IgD-negative memory B cell (primary cell): ENCODE measurements around the gene CRYBG1. TPM values are rescaled to one million over a fixed set of nuclear protein-coding genes. Genes with fewer than 3 reads are reported as not detected.
A peak's percentile ranks its signal among the peaks of the same experiment; 100 is the strongest.
"Not testable (repeated sequence)": the region's sequence is repeated elsewhere in the genome, so short reads cannot be mapped to it uniquely, and the experiment has no call there.

Experiments used
- H3K27ac Mint-ChIP-seq, 3 donors: one replicate each; pipeline ENCODE4 v1.8.0; 2020 to 2022; ENCODE audit warnings: mild to moderate bottlenecking in 3 of 3, mixed read lengths in 3 of 3, moderate library complexity in 1 of 3
- H3K27me3 Mint-ChIP-seq: one replicate; pipeline ENCODE4 v1.8.0; 2021; ENCODE audit warnings: mixed read lengths
- H3K36me3 Mint-ChIP-seq: one replicate; pipeline ENCODE4 v1.8.0; 2020; ENCODE audit warnings: mild to moderate bottlenecking, mixed read lengths
- H3K4me1 Mint-ChIP-seq, 3 donors: one replicate each; pipeline ENCODE4 v1.8.0; 2020 to 2022; ENCODE audit warnings: mixed read lengths in 3 of 3, mild to moderate bottlenecking in 1 of 3
- H3K4me3 Mint-ChIP-seq, 4 donors: one replicate each; pipeline ENCODE4 v1.8.0; 2020 to 2022; ENCODE audit warnings: mild to moderate bottlenecking in 4 of 4, mixed read lengths in 4 of 4, moderate library complexity in 3 of 4
- H3K9me3 Mint-ChIP-seq, 3 donors: one replicate each; pipeline ENCODE4 v1.8.0; 2020 to 2021; ENCODE audit warnings: mixed read lengths in 3 of 3, mild to moderate bottlenecking in 1 of 3
- polyA plus RNA-seq: library from polyadenylated mRNA; unstranded; fragments of 300-500 nt; fragmentation: Illumina TruSeq; gene quantifications from one replicate; pipeline ENCODE4 v1.2.3, GENCODE V29; 2021

CRYBG1 gene
- polyA plus RNA-seq, 1 donor from 2014 or later, result 18.1 TPM

DNA sequence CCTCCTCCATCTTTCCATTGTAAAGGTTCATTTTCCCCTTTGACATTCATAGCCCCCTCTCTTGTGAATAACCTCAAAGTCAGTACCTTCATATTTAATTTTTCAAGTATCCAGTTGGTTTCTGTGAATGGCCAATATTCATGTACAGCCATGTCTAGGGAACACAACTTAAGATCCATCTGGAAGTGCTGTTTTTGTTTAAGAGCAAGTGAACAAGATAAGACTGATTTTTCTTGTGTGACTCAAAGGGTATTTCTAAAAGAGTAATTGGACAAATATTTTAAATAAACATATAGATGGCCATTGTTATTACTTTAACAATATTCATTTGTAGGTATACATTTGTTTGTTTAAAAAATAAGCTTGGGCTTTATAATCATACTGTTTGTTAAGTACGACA, 175.8 kb downstream of the CRYBG1 start:
- Mint-ChIP-seq H3K4me3 (no peak overlapping the region), H3K27ac (peak overlapping the region in 2 of 3 donors; percentile 63 to 76), H3K9me3 (no peaks in the 10 kb centered on the region), H3K27me3 (no peaks in the 10 kb centered on the region), H3K36me3 (peaks cover 10% of the 10 kb centered on the region), H3K4me1 (peaks cover 52 to 69% (median 59%) of the 10 kb centered on the region in 3 donors)

DNA sequence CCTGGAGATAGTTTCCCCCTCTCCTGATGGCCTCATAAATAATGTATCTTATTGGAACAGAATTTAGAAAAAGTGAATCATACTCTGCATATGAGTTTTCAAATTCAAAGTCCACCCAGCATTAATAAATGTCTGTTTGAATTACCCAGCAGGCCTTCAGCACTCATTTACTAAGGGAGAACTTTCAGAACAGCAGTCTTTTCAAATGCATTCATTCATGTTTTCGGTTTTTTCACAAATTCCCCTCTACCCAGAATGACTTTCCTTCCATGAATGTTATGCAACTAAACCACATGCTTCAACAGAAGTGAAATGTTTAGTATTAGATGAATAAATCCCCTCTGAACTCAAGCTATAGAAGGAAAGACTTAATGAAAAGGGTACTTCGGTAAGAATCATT, 176.3 kb downstream of the CRYBG1 start:
- Mint-ChIP-seq H3K4me1 (peaks cover 52 to 69% (median 56%) of the 10 kb centered on the region in 3 donors), H3K4me3 (peak overlapping the region in 3 of 4 donors; percentile 13 to 66 (median 57)), H3K27ac (peak overlapping the region; percentile 63 to 95 (median 85)), H3K27me3 (no peaks in the 10 kb centered on the region), H3K9me3 (no peaks in the 10 kb centered on the region), H3K36me3 (peaks cover 10% of the 10 kb centered on the region)

DNA sequence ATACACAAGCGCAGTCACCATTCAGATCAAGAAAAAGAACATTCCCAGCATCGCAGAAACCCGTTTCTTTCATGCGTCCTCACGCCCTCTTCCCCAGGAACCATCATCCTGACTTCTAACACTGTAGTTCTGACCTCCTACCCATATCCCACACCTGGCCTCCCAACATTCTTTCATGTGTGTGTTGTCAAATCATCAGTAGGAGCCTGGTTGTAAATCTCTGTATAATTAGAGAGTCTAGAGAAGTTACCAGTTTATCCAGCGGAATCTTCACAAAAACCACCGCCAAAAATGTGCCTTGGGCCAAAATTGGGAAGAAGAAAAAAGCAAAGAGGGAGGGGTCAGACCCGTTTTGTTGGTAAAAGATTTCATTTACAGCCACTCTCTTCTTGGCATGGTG, 177.1 kb downstream of the CRYBG1 start:
- Mint-ChIP-seq H3K9me3 (no peaks in the 10 kb centered on the region), H3K27ac (peak overlapping the region; percentile 63 to 95 (median 85)), H3K4me1 (peaks cover 47 to 63% (median 52%) of the 10 kb centered on the region in 3 donors), H3K4me3 (peak overlapping the region in 3 of 4 donors; percentile 57 to 89 (median 88)), H3K27me3 (no peaks in the 10 kb centered on the region), H3K36me3 (peaks cover 10% of the 10 kb centered on the region)

DNA sequence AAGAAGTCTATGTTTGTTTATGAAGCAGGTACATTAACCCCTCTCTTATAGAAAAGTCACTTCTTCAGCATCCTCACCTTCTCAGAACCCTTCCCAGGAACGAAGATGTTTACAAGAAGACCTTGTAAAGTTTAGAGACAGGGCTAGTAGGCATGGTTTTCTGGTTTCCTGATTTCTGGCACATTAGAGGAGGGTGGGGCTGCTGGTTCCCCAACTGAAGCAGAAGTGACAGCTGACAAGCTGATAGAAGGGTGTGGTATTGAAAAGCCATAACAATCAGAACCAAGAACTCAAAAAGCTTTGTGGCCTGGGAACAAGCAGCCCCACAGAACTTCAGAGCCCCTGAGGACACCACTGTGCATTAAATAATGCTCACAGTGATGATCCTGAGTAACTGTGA, 177.6 kb downstream of the CRYBG1 start:
- no peaks in the 10 kb centered on the region for H3K27me3 Mint-ChIP-seq
- peak overlapping the region in 3 of 4 donors; percentile 27 to 89 (median 88) for H3K4me3 Mint-ChIP-seq
- H3K9me3 Mint-ChIP-seq, result no peaks in the 10 kb centered on the region
- peaks cover 47 to 58% (median 49%) of the 10 kb centered on the region in 3 donors for H3K4me1 Mint-ChIP-seq
- H3K36me3 Mint-ChIP-seq, result peaks cover 10% of the 10 kb centered on the region
- peak overlapping the region; percentile 63 to 95 (median 85) for H3K27ac Mint-ChIP-seq

DNA sequence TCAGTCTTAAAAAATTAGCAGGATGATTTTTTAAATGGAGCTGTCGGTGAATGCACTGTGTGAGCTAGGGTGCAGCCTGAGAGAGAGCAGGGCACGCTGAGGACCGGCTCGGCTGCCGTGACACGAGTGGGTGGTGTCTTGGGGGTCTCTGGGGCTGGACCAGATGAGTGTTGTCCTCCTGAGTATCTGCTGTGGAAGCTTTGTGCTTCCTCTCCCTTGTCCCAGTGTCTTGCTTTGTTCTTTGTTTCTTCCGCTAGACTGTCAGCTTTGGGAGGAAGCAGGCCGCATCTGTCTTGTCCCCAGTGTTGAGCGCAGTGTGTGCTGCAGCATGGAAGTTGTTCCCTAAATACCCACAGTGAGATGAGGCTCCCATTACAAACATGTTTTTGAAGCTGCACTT, 179.4 kb downstream of the CRYBG1 start:
- Mint-ChIP-seq H3K27ac (peak overlapping the region; percentile 29 to 73 (median 68)), H3K4me3 (peak overlapping the region in 1 of 4 donors; percentile 83), H3K4me1 (peaks cover 37 to 43% (median 40%) of the 10 kb centered on the region in 3 donors), H3K27me3 (no peaks in the 10 kb centered on the region), H3K36me3 (peaks cover 19% of the 10 kb centered on the region), H3K9me3 (no peaks in the 10 kb centered on the region)

DNA sequence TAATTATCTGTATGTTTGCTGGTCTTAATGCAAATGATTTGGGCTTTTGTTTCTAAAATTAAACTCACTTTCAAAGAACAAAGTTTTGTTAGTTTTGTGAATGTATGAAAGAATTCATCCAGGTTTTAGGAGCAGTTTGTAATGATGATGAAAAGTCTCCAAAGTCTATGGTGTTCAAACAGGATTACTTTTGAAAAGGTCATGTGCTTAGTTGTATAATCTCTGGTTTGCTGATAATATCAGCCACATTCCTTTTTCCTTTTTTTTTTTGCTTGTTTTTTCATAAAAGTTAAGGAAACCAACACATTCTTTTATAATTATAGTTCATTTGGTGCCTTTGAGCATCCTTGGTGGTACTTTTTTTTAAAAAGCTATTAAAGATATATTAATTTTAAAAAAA, 179.9 kb downstream of the CRYBG1 start:
- H3K27ac Mint-ChIP-seq, result peak overlapping the region in 2 of 3 donors; percentile 29 to 73
- H3K9me3 Mint-ChIP-seq, result no peaks in the 10 kb centered on the region
- no peaks in the 10 kb centered on the region for H3K27me3 Mint-ChIP-seq
- peaks cover 37 to 43% (median 38%) of the 10 kb centered on the region in 3 donors for H3K4me1 Mint-ChIP-seq
- H3K4me3 Mint-ChIP-seq, result peak overlapping the region in 1 of 4 donors; percentile 83
- peaks cover 20% of the 10 kb centered on the region for H3K36me3 Mint-ChIP-seq

DNA sequence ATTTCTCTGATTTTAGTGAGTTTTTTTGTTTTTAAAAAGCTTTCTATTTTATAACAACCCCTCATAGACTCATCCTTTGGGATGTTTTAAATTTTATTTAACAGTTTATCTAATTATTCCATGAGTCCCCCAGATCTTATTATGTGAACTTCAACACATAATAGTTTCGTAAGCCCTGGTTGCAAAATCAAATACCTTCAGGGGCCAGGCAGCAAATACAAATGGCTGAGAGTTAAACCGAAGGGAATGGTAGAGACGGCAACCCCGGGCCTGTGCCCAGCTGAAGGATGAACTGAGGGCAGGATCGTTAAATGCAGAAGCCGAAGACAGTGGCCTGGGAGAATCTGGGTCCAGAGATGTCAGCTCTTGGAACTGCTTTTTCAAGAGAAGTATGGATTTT, 180.4 kb downstream of the CRYBG1 start:
- Mint-ChIP-seq H3K9me3 (no peaks in the 10 kb centered on the region), H3K36me3 (peaks cover 21% of the 10 kb centered on the region), H3K4me3 (no peak overlapping the region), H3K27me3 (no peaks in the 10 kb centered on the region), H3K4me1 (peaks cover 38 to 43% (median 42%) of the 10 kb centered on the region in 3 donors), H3K27ac (no peak overlapping the region)

DNA sequence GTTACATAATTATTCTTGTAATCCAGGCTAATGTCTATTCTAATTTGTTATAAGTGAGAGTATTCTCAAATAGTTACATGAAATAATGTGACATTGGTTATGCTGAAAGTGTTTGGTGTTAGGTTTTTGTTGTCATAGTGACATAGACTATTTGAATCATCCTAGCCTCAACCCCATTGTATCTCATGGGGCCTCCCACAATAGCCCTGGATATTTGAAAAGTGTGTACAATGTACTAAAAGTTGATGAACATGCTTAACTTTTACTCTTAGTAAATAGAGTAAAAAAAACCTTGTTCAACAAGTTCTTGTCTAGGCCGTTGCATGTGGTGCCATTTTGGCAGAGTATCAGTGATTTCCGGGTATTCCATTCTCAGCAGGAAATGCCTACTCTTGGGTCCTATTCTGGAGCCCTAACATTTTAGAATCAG, 185.8 kb downstream of the CRYBG1 start:
- Mint-ChIP-seq H3K4me1 (peaks cover 27 to 30% (median 27%) of the 10 kb centered on the region in 3 donors), H3K36me3 (peaks cover 22% of the 10 kb centered on the region), H3K9me3 (no peaks in the 10 kb centered on the region), H3K27me3 (no peaks in the 10 kb centered on the region), H3K27ac (peak overlapping the region; percentile 88 to 99 (median 93)), H3K4me3 (peak overlapping the region in 3 of 4 donors; percentile 70 to 91 (median 78))

DNA sequence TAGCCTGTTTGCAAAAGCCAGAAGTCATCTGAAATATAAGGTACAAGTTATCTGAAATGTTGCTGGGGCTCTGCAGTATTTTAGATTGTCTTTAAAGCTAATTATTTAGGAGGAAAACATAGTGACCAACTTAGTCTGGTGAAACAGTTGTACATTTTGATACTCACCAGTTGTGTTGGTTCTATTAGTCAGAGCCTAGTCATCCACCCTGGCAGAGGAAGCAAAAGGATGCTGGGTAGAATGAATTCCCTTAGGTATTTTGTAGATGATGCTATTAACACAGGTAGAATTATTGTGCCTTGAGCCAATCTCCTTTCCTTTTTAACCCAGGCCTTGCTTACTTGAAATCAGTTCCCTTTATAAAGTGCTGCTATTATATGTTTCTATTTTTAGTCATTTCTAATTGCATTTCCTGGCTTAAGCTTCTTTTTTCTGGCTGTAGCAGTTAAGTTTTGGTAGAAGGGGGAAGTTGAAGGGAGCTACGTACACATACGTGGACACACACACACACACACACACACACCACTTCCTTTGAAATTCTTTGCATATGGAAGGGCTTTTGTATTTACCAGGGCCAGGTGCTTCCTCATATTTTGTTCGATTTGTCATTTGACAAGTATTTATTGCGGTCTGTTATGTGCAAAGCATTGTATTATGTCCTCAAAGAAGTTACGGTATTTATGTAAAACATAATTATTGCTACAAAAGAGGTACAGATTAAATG, 186.3 kb downstream of the CRYBG1 start:
- Mint-ChIP-seq H3K4me3 (peak overlapping the region; percentile 38 to 91 (median 78)), H3K27ac (peak overlapping the region; percentile 88 to 99 (median 93)), H3K9me3 (no peaks in the 10 kb centered on the region)

DNA sequence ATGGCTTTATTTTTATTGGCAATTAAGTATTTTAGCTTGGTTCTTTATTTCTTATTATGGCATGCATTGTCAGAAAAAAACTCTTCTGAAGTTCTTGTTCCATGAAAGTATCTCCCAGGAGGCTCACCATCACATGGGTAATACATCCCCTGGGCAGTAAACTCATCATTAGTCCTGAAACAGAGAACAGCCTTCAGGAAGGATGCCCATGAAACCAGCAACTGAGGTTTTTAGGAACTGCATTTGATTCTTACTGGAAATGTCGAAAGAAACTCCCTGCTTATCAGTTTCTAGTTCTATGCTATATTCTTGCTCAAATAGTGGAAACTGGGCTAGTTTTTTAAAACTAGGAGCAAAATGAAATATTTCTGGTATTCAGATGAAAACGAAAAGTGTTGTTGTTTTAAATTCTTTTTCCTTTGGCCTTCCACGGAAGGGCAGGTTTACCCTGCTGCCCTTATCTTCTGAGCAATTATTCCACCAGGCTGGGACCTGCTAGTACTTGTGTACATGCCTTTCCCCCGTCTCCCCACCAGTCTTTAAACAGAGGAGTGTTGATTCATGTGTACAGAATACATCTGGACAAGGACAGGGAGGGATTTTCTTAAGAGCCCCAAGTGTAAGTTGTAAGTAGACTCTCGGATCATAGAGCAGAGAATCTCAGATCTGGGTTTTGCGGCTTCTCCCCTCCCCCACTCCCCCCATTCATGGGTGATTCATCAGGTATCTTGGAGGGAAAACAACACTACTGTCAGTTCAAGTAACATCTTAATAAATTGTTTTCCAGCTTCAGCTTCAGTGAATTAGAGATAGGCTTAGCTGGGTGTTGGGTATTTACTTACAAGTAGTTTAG, 187.3 kb downstream of the CRYBG1 start:
- Mint-ChIP-seq H3K4me3 (peak overlapping the region in 2 of 4 donors; percentile 70 to 74), H3K4me1 (peaks cover 32 to 34% (median 32%) of the 10 kb centered on the region in 3 donors), H3K27ac (peak overlapping the region; percentile 88 to 99 (median 93)), H3K27me3 (no peaks in the 10 kb centered on the region), H3K36me3 (peaks cover 25% of the 10 kb centered on the region), H3K9me3 (no peaks in the 10 kb centered on the region)

More for the DNA sequence above, 186.3 kb downstream of the CRYBG1 start:
- Mint-ChIP-seq H3K4me1 (peaks cover 30 to 31% (median 30%) of the 10 kb centered on the region in 3 donors), H3K36me3 (peaks cover 25% of the 10 kb centered on the region), H3K27me3 (no peaks in the 10 kb centered on the region)

DNA sequence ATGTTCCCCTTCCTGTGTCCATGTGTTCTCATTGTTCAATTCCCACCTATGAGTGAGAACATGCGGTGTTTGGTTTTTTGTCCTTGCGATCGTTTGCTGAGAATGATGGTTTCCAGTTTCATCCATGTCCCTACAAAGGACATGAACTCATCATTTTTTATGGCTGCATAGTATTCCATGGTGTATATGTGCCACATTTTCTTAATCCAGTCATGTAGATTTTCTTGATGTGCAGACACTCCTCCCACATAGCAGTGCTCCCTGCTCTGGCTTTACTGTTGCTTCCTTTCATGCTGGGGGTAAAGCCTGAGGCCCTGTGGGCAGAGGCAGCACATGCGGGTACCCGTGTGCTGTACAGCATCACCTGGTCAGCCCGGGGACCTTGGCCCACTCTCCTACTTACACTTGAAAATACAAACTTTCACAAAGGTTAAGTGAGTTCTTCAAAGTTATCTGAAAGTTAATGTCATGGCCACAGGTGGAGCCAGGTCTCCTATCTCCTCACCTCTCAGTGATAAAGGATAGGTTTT, 188.5 kb downstream of the CRYBG1 start:
- Mint-ChIP-seq H3K4me3 (peak overlapping the region in 1 of 4 donors; percentile 39), H3K27ac (peak overlapping the region in 2 of 3 donors; percentile 85 to 93), H3K4me1 (peaks cover 31 to 36% (median 34%) of the 10 kb centered on the region in 3 donors), H3K36me3 (peaks cover 25% of the 10 kb centered on the region)
- not testable (repeated sequence) for H3K27me3 Mint-ChIP-seq, H3K9me3 Mint-ChIP-seq

DNA sequence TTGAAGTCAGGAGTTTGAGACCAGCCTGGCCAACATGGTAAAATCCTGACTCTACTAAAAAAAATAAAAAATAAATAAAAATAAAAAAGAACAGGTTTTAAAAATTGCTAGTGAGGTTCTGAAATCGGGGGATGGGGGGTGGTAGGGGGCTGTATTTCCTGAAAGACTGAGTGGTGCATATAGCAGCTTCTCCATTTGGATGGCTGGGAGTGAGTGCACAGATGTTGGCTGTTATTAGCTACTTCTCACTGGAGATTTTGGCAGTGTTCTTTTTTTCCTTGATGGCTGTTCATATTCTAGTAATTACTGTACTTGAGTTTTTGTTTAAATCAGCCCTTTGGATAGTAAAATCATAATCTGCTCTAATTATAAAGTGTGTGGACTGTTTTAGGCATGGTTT, 189.0 kb downstream of the CRYBG1 start:
- Mint-ChIP-seq H3K4me1 (peaks cover 29 to 36% (median 34%) of the 10 kb centered on the region in 3 donors), H3K36me3 (peaks cover 21% of the 10 kb centered on the region), H3K27ac (peak overlapping the region; percentile 76 to 93 (median 85)), H3K27me3 (no peaks in the 10 kb centered on the region), H3K4me3 (peak overlapping the region in 1 of 4 donors; percentile 70), H3K9me3 (no peaks in the 10 kb centered on the region)

DNA sequence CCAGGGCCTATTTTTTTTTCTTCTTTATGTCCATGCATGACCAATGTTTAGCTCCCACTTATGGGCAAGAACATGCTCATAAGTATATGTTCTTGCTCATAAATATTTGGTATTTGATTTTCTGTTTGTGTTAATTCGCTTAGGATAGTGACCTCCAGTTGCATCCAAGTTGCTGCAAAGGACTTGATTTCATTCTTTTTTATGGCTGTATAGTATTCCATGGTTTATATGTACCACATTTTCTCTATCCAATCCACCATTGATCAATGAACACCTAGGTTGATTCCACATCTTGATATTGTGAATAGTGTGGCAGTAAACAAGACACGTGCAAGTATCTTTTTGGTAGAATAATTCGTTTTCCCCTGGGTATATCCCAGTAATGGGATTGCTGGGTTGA, 190.6 kb downstream of the CRYBG1 start:
- Mint-ChIP-seq H3K4me3 (no peak overlapping the region), H3K27me3 (no peaks in the 10 kb centered on the region), H3K27ac (peak overlapping the region in 1 of 3 donors; percentile 68), H3K36me3 (peaks cover 12% of the 10 kb centered on the region), H3K4me1 (peaks cover 24 to 30% (median 27%) of the 10 kb centered on the region in 3 donors), H3K9me3 (no peaks in the 10 kb centered on the region)

DNA sequence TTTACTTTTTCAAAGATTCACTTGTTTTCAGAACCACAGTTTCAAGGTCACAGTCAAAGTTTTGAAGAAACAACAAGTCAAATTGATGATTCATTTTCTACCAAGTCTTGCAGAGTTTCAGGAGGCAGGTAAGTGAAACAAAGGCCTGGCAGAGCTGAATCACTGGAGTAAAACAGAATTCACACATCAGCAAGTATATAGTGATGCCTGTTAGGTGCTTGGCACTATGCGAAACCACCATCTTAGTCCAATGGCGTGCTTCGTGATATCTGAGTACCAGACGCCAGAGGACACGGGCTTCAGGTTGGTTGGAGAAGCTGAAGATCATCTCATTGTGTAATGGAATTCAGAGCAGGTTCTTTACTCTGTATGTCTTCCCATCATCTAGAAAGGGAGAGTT, 192.9 kb downstream of the CRYBG1 start:
- H3K4me3 Mint-ChIP-seq, result no peak overlapping the region
- H3K4me1 Mint-ChIP-seq, result peaks cover 12 to 20% (median 14%) of the 10 kb centered on the region in 3 donors
- H3K27ac Mint-ChIP-seq, result peak overlapping the region; percentile 9 to 58 (median 39)
- H3K27me3 Mint-ChIP-seq, result no peaks in the 10 kb centered on the region
- H3K9me3 Mint-ChIP-seq, result no peaks in the 10 kb centered on the region
- H3K36me3 Mint-ChIP-seq, result peaks cover 10% of the 10 kb centered on the region
